Trophoblast cell (in vitro differentiated cells and primary cell): ENCODE measurements around the gene IPO8.
A peak's percentile ranks its signal among the peaks of the same experiment; 100 is the strongest.
"Not testable (repeated sequence)": the region's sequence is repeated elsewhere in the genome, so short reads cannot be mapped to it uniquely, and the experiment has no call there.

Experiments used
- DNase-seq, 2 donors: peaks; one replicate each; pipeline ENCODE4 v3.0.0-alpha.2; 2016
- H2AFZ ChIP-seq: 2 replicates; pipeline ENCODE4 v1.6.1; 2013; ENCODE audit warnings: low read length, moderate library complexity, mild to moderate bottlenecking; ENCODE audit not compliant: insufficient read depth, poor library complexity
- H2AK5ac ChIP-seq: 2 replicates; pipeline ENCODE4 v1.6.1; 2013; ENCODE audit warnings: mild to moderate bottlenecking, low read length
- H2BK120ac ChIP-seq: 2 replicates; pipeline ENCODE4 v1.6.1; 2013; ENCODE audit warnings: low read length, mild to moderate bottlenecking, moderate library complexity; ENCODE audit not compliant: insufficient read depth, poor library complexity
- H2BK12ac ChIP-seq: 2 replicates; pipeline ENCODE4 v1.6.1; 2013; ENCODE audit warnings: mild to moderate bottlenecking, low read length, moderate library complexity
- H2BK5ac ChIP-seq: 2 replicates; pipeline ENCODE4 v1.6.1; 2013; ENCODE audit warnings: low read length, low read depth, moderate library complexity, mild to moderate bottlenecking; ENCODE audit not compliant: poor library complexity
- H3K14ac ChIP-seq: 2 replicates; pipeline ENCODE4 v1.6.1; 2013; ENCODE audit warnings: mild to moderate bottlenecking, low read length
- H3K18ac ChIP-seq: 2 replicates; pipeline ENCODE4 v1.6.1; 2013; ENCODE audit warnings: mild to moderate bottlenecking, low read length
- H3K23ac ChIP-seq: 2 replicates; pipeline ENCODE4 v1.6.1; 2013; ENCODE audit warnings: low read length
- H3K27ac ChIP-seq: 2 replicates; pipeline ENCODE4 v1.5.1; 2013; ENCODE audit warnings: low read depth, mild to moderate bottlenecking, inconsistent platforms, low read length, moderate library complexity
- H3K27me3 ChIP-seq: 2 replicates; pipeline ENCODE4 v1.6.1; 2013; ENCODE audit warnings: inconsistent platforms, mild to moderate bottlenecking, low read length, moderate library complexity; ENCODE audit not compliant: insufficient read depth
- H3K36me3 ChIP-seq, 2 experiments: 1 replicate in 1 of 2; 2 replicates in 1 of 2; pipeline ENCODE4 v1.6.1; 2013; ENCODE audit warnings: low read length in 2 of 2, mild to moderate bottlenecking in 2 of 2, moderate library complexity in 1 of 2; ENCODE audit not compliant: insufficient read depth in 2 of 2, control insufficient read depth in 1 of 2
- H3K4ac ChIP-seq: 2 replicates; pipeline ENCODE4 v1.6.1; 2013; ENCODE audit warnings: low read depth, mild to moderate bottlenecking, low read length, moderate library complexity
- H3K4me1 ChIP-seq, 2 experiments: 1 replicate in 1 of 2; 2 replicates in 1 of 2; pipeline ENCODE4 v1.6.1; 2013; ENCODE audit warnings: low read length in 2 of 2, mild to moderate bottlenecking in 2 of 2, moderate library complexity in 1 of 2; ENCODE audit not compliant: insufficient read depth in 2 of 2, control insufficient read depth in 1 of 2
- H3K4me2 ChIP-seq: 2 replicates; pipeline ENCODE4 v1.6.1; 2013; ENCODE audit warnings: inconsistent platforms, mild to moderate bottlenecking, low read length, moderate library complexity
- H3K4me3 ChIP-seq: 2 replicates; pipeline ENCODE4 v1.5.1; 2013; ENCODE audit warnings: mild to moderate bottlenecking, low read depth, low read length, inconsistent platforms
- H3K79me1 ChIP-seq: one replicate; pipeline ENCODE4 v1.6.1; 2013; ENCODE audit warnings: low read length
- H3K79me2 ChIP-seq: 2 replicates; pipeline ENCODE4 v1.6.1; 2013; ENCODE audit warnings: low read length, mild to moderate bottlenecking; ENCODE audit not compliant: control insufficient read depth, insufficient read depth, poor library complexity
- H3K9ac ChIP-seq: 2 replicates; pipeline ENCODE4 v1.6.1; 2013; ENCODE audit warnings: mild to moderate bottlenecking, low read length
- H3K9me3 ChIP-seq: 2 replicates; pipeline ENCODE4 v1.6.1; 2013; ENCODE audit warnings: low read depth, mild to moderate bottlenecking, control low read depth, inconsistent platforms, low read length; ENCODE audit not compliant: insufficient read depth
- H4K12ac ChIP-seq: 2 replicates; pipeline ENCODE4 v1.6.1; 2013; ENCODE audit warnings: low read depth, mild to moderate bottlenecking, low read length, moderate library complexity
- H4K8ac ChIP-seq: 2 replicates; pipeline ENCODE4 v1.6.1; 2013; ENCODE audit warnings: low read depth, mild to moderate bottlenecking, low read length, moderate library complexity
- H4K91ac ChIP-seq: one replicate; pipeline ENCODE4 v1.6.1; 2013; ENCODE audit warnings: low read depth, mild to moderate bottlenecking, low read length, moderate library complexity
- WGBS: extraction: QIAGEN DNeasy Blood & Tissue Kit; methylation state at CpG from one replicate; pipeline ENCODE4 v1.1.7; 2013; ENCODE audit warnings: missing lambda C conversion rate; ENCODE audit not compliant: insufficient read length, insufficient coverage; ENCODE audit errors: extremely low coverage; 5-methylcytosine and 5-hydroxymethylcytosine counted together

The IPO8 gene

GRCh38 chr12:30588572-30588971 is 107.1 kb downstream of the IPO8 start:
- H3K27me3 ChIP-seq, H2BK120ac ChIP-seq, H3K14ac ChIP-seq, H3K4ac ChIP-seq, DNase-seq, H3K4me2 ChIP-seq, H2BK12ac ChIP-seq, H3K23ac ChIP-seq, H3K27ac ChIP-seq, H3K79me2 ChIP-seq, H3K18ac ChIP-seq, H3K4me1 ChIP-seq, H2AK5ac ChIP-seq, H3K4me3 ChIP-seq, H2AFZ ChIP-seq, H3K36me3 ChIP-seq, H4K91ac ChIP-seq, H2BK5ac ChIP-seq, H4K8ac ChIP-seq, H3K9ac ChIP-seq, H4K12ac ChIP-seq, H3K9me3 ChIP-seq, H3K79me1 ChIP-seq: not testable (repeated sequence)
- WGBS: no CpG with 5 or more reads among the region's 13 CpGs

- no peak overlapping the region for H3K23ac ChIP-seq
- H3K4ac ChIP-seq: no peak overlapping the region
- H3K14ac ChIP-seq: no peak overlapping the region
- H3K4me3 ChIP-seq: no peak overlapping the region
- H3K18ac ChIP-seq: no peak overlapping the region
- H4K8ac ChIP-seq: no peak overlapping the region
- no peak overlapping the region for H4K91ac ChIP-seq
- H3K9ac ChIP-seq: no peak overlapping the region
- H4K12ac ChIP-seq: no peak overlapping the region
- no peak overlapping the region for H2AK5ac ChIP-seq
- no peaks in the 10 kb centered on the region for H3K79me2 ChIP-seq
- no peak overlapping the region for H2BK12ac ChIP-seq
- H2AFZ ChIP-seq: no peak overlapping the region
- no peaks in the 10 kb centered on the region for H3K9me3 ChIP-seq
- H3K27ac ChIP-seq: no peak overlapping the region
- H2BK5ac ChIP-seq: no peak overlapping the region
- H3K36me3 ChIP-seq: no peaks in the 10 kb centered on the region
- DNase-seq: no peak
- WGBS: no CpG with 5 or more reads among the region's 1 CpG
- no peak overlapping the region for H3K4me2 ChIP-seq
- no peaks in the 10 kb centered on the region for H3K27me3 ChIP-seq
- H3K4me1 ChIP-seq: no peaks in the 10 kb centered on the region
- H2BK120ac ChIP-seq: no peak overlapping the region
- no peaks in the 10 kb centered on the region for H3K79me1 ChIP-seq
Measured at GRCh38 chr12:30587782-30588181, 107.9 kb downstream of the IPO8 start.

- Histone ChIP-seq H3K23ac (no peak overlapping the region), H3K9ac (no peak overlapping the region), H4K12ac (no peak overlapping the region), H2AFZ (no peak overlapping the region), H3K14ac (no peak overlapping the region), H3K79me2 (no peaks in the 10 kb centered on the region), H3K4me1 (no peaks in the 10 kb centered on the region), H4K91ac (no peak overlapping the region), H3K9me3 (no peaks in the 10 kb centered on the region), H2AK5ac (no peak overlapping the region), H3K36me3 (peaks cover 0 to 1% of the 10 kb centered on the region in 2 experiments), H2BK12ac (no peak overlapping the region), H3K27ac (no peak overlapping the region), H4K8ac (no peak overlapping the region), H3K4me2 (no peak overlapping the region), H2BK5ac (no peak overlapping the region), H2BK120ac (no peak overlapping the region), H3K18ac (no peak overlapping the region), H3K4me3 (no peak overlapping the region), H3K79me1 (no peaks in the 10 kb centered on the region), H3K4ac (no peak overlapping the region), H3K27me3 (no peaks in the 10 kb centered on the region)
- DNase-seq: no peak
- no CpG with 5 or more reads among the region's 2 CpGs for WGBS
Measured at GRCh38 chr12:30585877-30586276, 109.8 kb downstream of the IPO8 start.

- Histone ChIP-seq H3K9me3 (no peaks in the 10 kb centered on the region), H3K4ac (no peak overlapping the region), H3K23ac (no peak overlapping the region)
Measured at GRCh38 chr12:30582943-30583342, 112.7 kb downstream of the IPO8 start.

More at GRCh38 chr12:30582943-30583342, 112.7 kb downstream of the IPO8 start:
- Histone ChIP-seq H3K9ac (no peak overlapping the region), H4K91ac (no peak overlapping the region), H3K14ac (no peak overlapping the region), H3K4me2 (no peak overlapping the region), H3K79me2 (no peaks in the 10 kb centered on the region), H3K4me1 (no peaks in the 10 kb centered on the region), H2AFZ (no peak overlapping the region), H3K18ac (no peak overlapping the region), H3K79me1 (no peaks in the 10 kb centered on the region), H3K27me3 (no peaks in the 10 kb centered on the region), H4K8ac (no peak overlapping the region), H2BK12ac (no peak overlapping the region), H3K27ac (no peak overlapping the region), H2BK5ac (no peak overlapping the region), H4K12ac (no peak overlapping the region), H3K4me3 (no peak overlapping the region), H2AK5ac (no peak overlapping the region), H2BK120ac (no peak overlapping the region), H3K36me3 (peaks cover 0 to 4% of the 10 kb centered on the region in 2 experiments)
- no CpG with 5 or more reads among the region's 1 CpG for WGBS
- peak; percentile 22 to 71 for DNase-seq
